ENCODE results near the gene CORO1C.

Gene CORO1C

DNA sequence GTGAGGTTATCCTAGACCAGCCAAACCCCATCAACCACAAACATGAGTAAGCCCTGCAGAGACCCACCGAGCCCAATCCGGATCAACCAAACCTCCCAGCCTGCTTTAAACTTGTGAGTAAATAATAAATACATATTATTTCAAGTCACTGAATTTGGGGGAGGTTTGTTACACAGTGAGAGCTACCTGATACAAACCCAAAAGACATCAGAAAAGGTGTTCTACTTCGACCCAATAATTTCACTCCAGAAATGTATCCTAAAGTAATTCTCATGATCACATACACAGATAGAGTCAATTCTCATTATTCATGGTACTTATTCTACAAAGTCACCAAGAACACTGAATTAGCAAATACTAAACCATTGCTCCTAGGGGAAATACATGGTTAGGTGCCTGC is 16.2 kb upstream of the CORO1C start:
- Histone ChIP-seq H2AK5ac (ENCODE audit: low read length) (no peak overlapping the region), H3K79me1 (ENCODE audit: low read length) (no peaks in the 10 kb centered on the region), H2AFZ (ENCODE audit: insufficient read depth, low read length, poor library complexity) (no peak overlapping the region), H3K4me3 (ENCODE audit: low read depth, low read length) (no peak overlapping the region), H3K23ac (ENCODE audit: low read length) (no peak overlapping the region), H3K27ac (ENCODE audit: low read depth, low read length) (no peak overlapping the region), H3K79me2 (ENCODE audit: control insufficient read depth, insufficient read depth, low read length, poor library complexity) (no peaks in the 10 kb centered on the region), H3K9ac (ENCODE audit: low read length) (no peak overlapping the region), H3K4me2 (ENCODE audit: low read length) (no peak overlapping the region), H4K91ac (ENCODE audit: low read depth, low read length) (no peak overlapping the region), H3K18ac (ENCODE audit: low read length) (no peak overlapping the region), H2BK12ac (ENCODE audit: low read length) (no peak overlapping the region), H3K4ac (ENCODE audit: low read depth, low read length) (no peak overlapping the region), H3K36me3 (ENCODE audit: control insufficient read depth in 1 of 2, insufficient read depth in 2 of 2, low read length in 2 of 2) (no peaks in the 10 kb centered on the region), H3K4me1 (ENCODE audit: control insufficient read depth in 1 of 2, insufficient read depth in 2 of 2, low read length in 2 of 2) (peaks cover 0 to 3% of the 10 kb centered on the region in 2 experiments), H2BK120ac (ENCODE audit: insufficient read depth, low read length, poor library complexity) (no peak overlapping the region), H4K8ac (ENCODE audit: low read depth, low read length) (no peak overlapping the region), H4K12ac (ENCODE audit: low read depth, low read length) (no peak overlapping the region), H2BK5ac (ENCODE audit: low read depth, low read length, poor library complexity) (no peak overlapping the region), H3K14ac (ENCODE audit: low read length) (no peak overlapping the region), H3K9me3 (ENCODE audit: insufficient read depth, low read depth, low read length) (peaks cover 5% of the 10 kb centered on the region), H3K27me3 (ENCODE audit: insufficient read depth, low read length) (no peaks in the 10 kb centered on the region)
- WGBS (ENCODE audit: extremely low coverage, insufficient coverage, insufficient read length), result no CpG with 5 or more reads among the region's 3 CpGs
- DNase-seq, result no peak

DNA sequence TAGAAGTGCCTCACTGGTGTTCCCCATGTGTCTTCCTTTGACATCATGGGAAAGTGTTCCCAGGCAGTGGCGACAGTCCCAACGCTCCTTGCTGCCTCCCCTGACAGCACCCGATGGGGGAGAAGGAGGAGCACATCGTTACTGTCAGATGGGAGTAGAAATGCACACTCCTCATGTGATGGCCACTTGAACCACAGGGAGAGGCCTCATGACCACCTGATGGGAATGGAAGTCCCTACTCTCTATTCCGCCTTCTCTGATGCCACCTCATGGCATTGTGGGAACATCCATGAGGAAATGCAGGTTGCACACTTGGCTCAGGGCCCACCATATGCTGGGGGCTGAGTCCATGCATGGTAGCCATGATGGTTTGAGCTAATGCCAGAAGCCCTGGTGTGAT is 14.3 kb upstream of the CORO1C start:
- Histone ChIP-seq H3K23ac (ENCODE audit: low read length) (no peak overlapping the region), H3K4me3 (ENCODE audit: low read depth, low read length) (no peak overlapping the region), H3K36me3 (ENCODE audit: control insufficient read depth in 1 of 2, insufficient read depth in 2 of 2, low read length in 2 of 2) (no peaks in the 10 kb centered on the region), H2BK120ac (ENCODE audit: insufficient read depth, low read length, poor library complexity) (no peak overlapping the region), H2BK12ac (ENCODE audit: low read length) (no peak overlapping the region), H3K4me1 (ENCODE audit: control insufficient read depth in 1 of 2, insufficient read depth in 2 of 2, low read length in 2 of 2) (peaks cover 0 to 2% of the 10 kb centered on the region in 2 experiments), H2AFZ (ENCODE audit: insufficient read depth, low read length, poor library complexity) (no peak overlapping the region), H3K79me1 (ENCODE audit: low read length) (no peaks in the 10 kb centered on the region), H3K4ac (ENCODE audit: low read depth, low read length) (no peak overlapping the region), H2BK5ac (ENCODE audit: low read depth, low read length, poor library complexity) (no peak overlapping the region), H4K91ac (ENCODE audit: low read depth, low read length) (no peak overlapping the region), H3K18ac (ENCODE audit: low read length) (no peak overlapping the region), H3K27ac (ENCODE audit: low read depth, low read length) (no peak overlapping the region), H3K4me2 (ENCODE audit: low read length) (no peak overlapping the region), H3K79me2 (ENCODE audit: control insufficient read depth, insufficient read depth, low read length, poor library complexity) (no peaks in the 10 kb centered on the region), H4K12ac (ENCODE audit: low read depth, low read length) (no peak overlapping the region), H2AK5ac (ENCODE audit: low read length) (no peak overlapping the region), H3K27me3 (ENCODE audit: insufficient read depth, low read length) (no peaks in the 10 kb centered on the region), H3K14ac (ENCODE audit: low read length) (no peak overlapping the region), H3K9me3 (ENCODE audit: insufficient read depth, low read depth, low read length) (peaks cover 5% of the 10 kb centered on the region), H4K8ac (ENCODE audit: low read depth, low read length) (no peak overlapping the region), H3K9ac (ENCODE audit: low read length) (no peak overlapping the region)
- no peak for DNase-seq
- no CpG with 5 or more reads among the region's 5 CpGs for WGBS (ENCODE audit: extremely low coverage, insufficient coverage, insufficient read length)

DNA sequence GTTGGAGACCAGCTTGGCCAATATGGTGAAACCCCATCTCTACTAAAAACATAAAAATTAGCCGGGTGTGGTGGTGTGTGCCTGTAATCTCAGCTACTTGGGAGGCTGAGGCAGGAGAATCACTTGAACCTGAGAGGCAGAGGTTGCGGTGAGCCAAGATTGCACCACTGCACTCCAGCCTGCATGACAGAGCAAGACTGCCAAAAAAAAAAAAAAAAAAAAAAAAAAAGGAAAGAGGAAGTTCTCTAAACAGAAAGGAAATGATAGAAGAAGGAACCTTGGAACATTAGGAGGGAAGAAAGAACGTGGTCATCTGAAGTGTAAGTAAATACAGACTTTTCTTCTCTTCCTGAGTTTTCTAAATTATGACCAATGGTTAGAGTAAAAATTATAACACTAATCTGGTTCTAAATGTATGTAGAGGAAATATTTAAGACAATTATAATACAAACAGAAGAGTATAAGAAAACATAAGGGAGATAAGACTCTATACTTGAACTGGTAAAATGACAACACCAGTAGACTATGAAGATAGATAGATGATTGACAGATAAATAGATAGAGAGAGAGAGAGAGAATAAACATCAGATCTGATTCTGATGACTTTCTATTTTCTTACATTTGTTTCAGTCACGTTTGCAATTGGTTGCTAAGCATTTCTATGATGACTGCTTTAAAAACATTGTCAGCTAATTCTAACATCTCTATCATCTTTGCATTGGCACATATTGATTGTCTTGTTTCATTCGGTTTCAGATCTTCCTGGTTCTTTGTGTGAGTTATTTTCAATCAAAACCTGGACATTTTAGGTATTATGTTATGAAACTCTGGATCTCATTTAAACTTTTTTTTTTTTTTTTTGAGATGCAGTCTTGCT is 12.9 kb upstream of the CORO1C start:
- Histone ChIP-seq H3K27me3 (ENCODE audit: insufficient read depth, low read length) (no peaks in the 10 kb centered on the region), H3K4me2 (ENCODE audit: low read length) (no peak overlapping the region), H3K79me2 (ENCODE audit: control insufficient read depth, insufficient read depth, low read length, poor library complexity) (no peaks in the 10 kb centered on the region), H2AK5ac (ENCODE audit: low read length) (no peak overlapping the region), H3K9me3 (ENCODE audit: insufficient read depth, low read depth, low read length) (peaks cover 5% of the 10 kb centered on the region), H2BK12ac (ENCODE audit: low read length) (no peak overlapping the region), H3K9ac (ENCODE audit: low read length) (no peak overlapping the region), H4K91ac (ENCODE audit: low read depth, low read length) (no peak overlapping the region), H2AFZ (ENCODE audit: insufficient read depth, low read length, poor library complexity) (no peak overlapping the region), H3K23ac (ENCODE audit: low read length) (no peak overlapping the region), H2BK120ac (ENCODE audit: insufficient read depth, low read length, poor library complexity) (no peak overlapping the region), H2BK5ac (ENCODE audit: low read depth, low read length, poor library complexity) (no peak overlapping the region), H4K12ac (ENCODE audit: low read depth, low read length) (no peak overlapping the region), H3K27ac (ENCODE audit: low read depth, low read length) (no peak overlapping the region), H3K4me3 (ENCODE audit: low read depth, low read length) (no peak overlapping the region), H3K4ac (ENCODE audit: low read depth, low read length) (no peak overlapping the region), H3K14ac (ENCODE audit: low read length) (no peak overlapping the region), H3K4me1 (ENCODE audit: control insufficient read depth in 1 of 2, insufficient read depth in 2 of 2, low read length in 2 of 2) (no peaks in the 10 kb centered on the region), H3K18ac (ENCODE audit: low read length) (no peak overlapping the region), H4K8ac (ENCODE audit: low read depth, low read length) (no peak overlapping the region), H3K36me3 (ENCODE audit: control insufficient read depth in 1 of 2, insufficient read depth in 2 of 2, low read length in 2 of 2) (no peaks in the 10 kb centered on the region), H3K79me1 (ENCODE audit: low read length) (no peaks in the 10 kb centered on the region)
- WGBS (ENCODE audit: extremely low coverage, insufficient coverage, insufficient read length), result no CpG with 5 or more reads among the region's 5 CpGs
- DNase-seq, result no peak

DNA sequence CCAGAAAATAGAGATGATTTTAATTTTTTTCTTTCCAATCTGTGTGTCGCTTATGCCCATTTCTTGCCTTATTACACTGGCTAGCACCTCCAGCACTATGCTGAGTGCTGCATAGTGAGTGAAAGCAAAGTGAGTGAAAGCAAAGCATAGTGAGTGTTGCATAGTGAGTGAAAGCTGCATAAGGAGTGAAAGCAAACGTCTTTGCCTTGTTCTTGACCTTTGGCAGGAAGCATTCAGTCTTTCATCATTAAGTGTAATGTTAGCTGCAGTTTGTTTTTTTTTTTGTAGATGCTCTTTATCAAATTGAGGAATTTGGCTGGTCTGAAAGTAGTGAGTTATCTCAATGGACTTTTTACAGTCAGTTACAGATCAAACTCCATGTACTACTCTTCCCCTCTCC is 6.9 kb upstream of the CORO1C start:
- no peak overlapping the region for H2BK120ac ChIP-seq (ENCODE audit: insufficient read depth, low read length, poor library complexity)
- no peak overlapping the region for H3K9ac ChIP-seq (ENCODE audit: low read length)
- H3K79me2 ChIP-seq (ENCODE audit: control insufficient read depth, insufficient read depth, low read length, poor library complexity), result no peaks in the 10 kb centered on the region
- no peak overlapping the region for H3K14ac ChIP-seq (ENCODE audit: low read length)
- H4K12ac ChIP-seq (ENCODE audit: low read depth, low read length), result no peak overlapping the region
- no peaks in the 10 kb centered on the region for H3K36me3 ChIP-seq (ENCODE audit: control insufficient read depth in 1 of 2, insufficient read depth in 2 of 2, low read length in 2 of 2)
- no peak overlapping the region for H3K27ac ChIP-seq (ENCODE audit: low read depth, low read length)
- peak in 1 of 2 donors; percentile 48 for DNase-seq
- H2AFZ ChIP-seq (ENCODE audit: insufficient read depth, low read length, poor library complexity), result no peak overlapping the region
- H3K4ac ChIP-seq (ENCODE audit: low read depth, low read length), result no peak overlapping the region
- H3K4me3 ChIP-seq (ENCODE audit: low read depth, low read length), result no peak overlapping the region
- H3K9me3 ChIP-seq (ENCODE audit: insufficient read depth, low read depth, low read length), result no peaks in the 10 kb centered on the region
- no peak overlapping the region for H2AK5ac ChIP-seq (ENCODE audit: low read length)
- peaks cover 0 to 5% of the 10 kb centered on the region in 2 experiments for H3K4me1 ChIP-seq (ENCODE audit: control insufficient read depth in 1 of 2, insufficient read depth in 2 of 2, low read length in 2 of 2)
- no CpG with 5 or more reads among the region's 2 CpGs for WGBS (ENCODE audit: extremely low coverage, insufficient coverage, insufficient read length)
- no peak overlapping the region for H2BK12ac ChIP-seq (ENCODE audit: low read length)
- H3K4me2 ChIP-seq (ENCODE audit: low read length), result no peak overlapping the region
- no peaks in the 10 kb centered on the region for H3K27me3 ChIP-seq (ENCODE audit: insufficient read depth, low read length)
- no peaks in the 10 kb centered on the region for H3K79me1 ChIP-seq (ENCODE audit: low read length)
- no peak overlapping the region for H3K18ac ChIP-seq (ENCODE audit: low read length)
- no peak overlapping the region for H2BK5ac ChIP-seq (ENCODE audit: low read depth, low read length, poor library complexity)
- H4K8ac ChIP-seq (ENCODE audit: low read depth, low read length), result no peak overlapping the region
- H4K91ac ChIP-seq (ENCODE audit: low read depth, low read length), result no peak overlapping the region
- no peak overlapping the region for H3K23ac ChIP-seq (ENCODE audit: low read length)
